ENCODE measurements around the gene TCF4.

TCF4 gene

GRCh38 chr18:55504808-55505207 is 83.2 kb downstream of the TCF4 start:
- ChIA-PET POLR2A (no interaction called here), CTCF (interaction anchor here (1.5 to 1.6 kb wide), 2 partner anchors 12 to 13 kb away, joined by 4 to 5 read pairs; no protein-coding TSS in a partner anchor)
- TF ChIP-seq CTCF (IDR thresholded peaks at IDR 0.05; ENCODE audit: control extremely low read depth, extremely low read depth, low read depth, missing control alignments) = no peak
- DNase-seq (ENCODE audit: extremely low spot score) = no peak

- CTCF ChIA-PET = interaction anchor here (1.6 kb wide), 1 partner anchor 10 kb away, joined by 4 read pairs; no protein-coding TSS in a partner anchor
- DNase-seq (ENCODE audit: extremely low spot score) = no peak
- TF ChIP-seq CTCF (IDR thresholded peaks at IDR 0.05; ENCODE audit: control extremely low read depth, extremely low read depth, low read depth, missing control alignments) = no peak
- POLR2A ChIA-PET = no interaction called here
These were observed 84.7 kb downstream of the TCF4 start for GRCh38 chr18:55503167-55503820.

- no peak for TF ChIP-seq CTCF (IDR thresholded peaks at IDR 0.05; ENCODE audit: control extremely low read depth, extremely low read depth, low read depth, missing control alignments)
These were observed 85.8 kb downstream of the TCF4 start for GRCh38 chr18:55501982-55502710.

GRCh38 chr18:55501579-55501978 is 86.4 kb downstream of the TCF4 start:
- CTCF ChIA-PET = no interaction called here
- POLR2A ChIA-PET = no interaction called here
- TF ChIP-seq CTCF (IDR thresholded peaks at IDR 0.05; ENCODE audit: control extremely low read depth, extremely low read depth, low read depth, missing control alignments) = no peak
- no peak for DNase-seq (ENCODE audit: extremely low spot score)

More at GRCh38 chr18:55501982-55502710, 85.8 kb downstream of the TCF4 start:
- ChIA-PET CTCF (no interaction called here), POLR2A (no interaction called here)
- DNase-seq (ENCODE audit: extremely low spot score) = no peak

- ChIA-PET POLR2A (no interaction called here), CTCF (no interaction called here)
- no peak for TF ChIP-seq CTCF (IDR thresholded peaks at IDR 0.05; ENCODE audit: control extremely low read depth, extremely low read depth, low read depth, missing control alignments)
- DNase-seq (ENCODE audit: extremely low spot score) = no peak
These were observed 87.5 kb downstream of the TCF4 start for GRCh38 chr18:55500316-55501086.

- no peak for TF ChIP-seq CTCF (IDR thresholded peaks at IDR 0.05; ENCODE audit: control extremely low read depth, extremely low read depth, low read depth, missing control alignments)
- CTCF ChIA-PET = interaction anchor here (1.2 kb wide), 2 partner anchors 9 to 10 kb away, joined by 3 read pairs; no protein-coding TSS in a partner anchor
- POLR2A ChIA-PET = no interaction called here
- no peak for DNase-seq (ENCODE audit: extremely low spot score)
These were observed 88.5 kb downstream of the TCF4 start for GRCh38 chr18:55499526-55499925.
